Cardiac atrium fibroblast (primary cell): ENCODE measurements around the gene SHMT1. TPM values are rescaled to one million over a fixed set of nuclear protein-coding genes. Genes with fewer than 3 reads are reported as not detected.

ENCODE experiments used
- total RNA-seq: library from RNA; depleted of rRNA; stranded (reverse); fragments of >200 nt; gene quantifications from 2 replicates; pipeline ENCODE4 v1.2.3, GENCODE V29; 2015

Gene SHMT1
- total RNA-seq, result 8.1 and 10.3 TPM in 2 replicates

GRCh38 chr17:18363101-18364049 is at the start of gene SHMT1:
Gene SHMT1, minus strand, starts transcription at chr17:18363550. Its CDS starts 7,569 bp downstream, at chr17:18355981.

GRCh38 chr17:18377437-18378204 is 14.3 kb upstream of the SHMT1 start, which contains the start of gene EVPLL:
Gene EVPLL, plus strand, starts transcription at chr17:18377778. Its CDS starts 3,160 bp downstream, at chr17:18380938.

GRCh38 chr17:18314731-18315561 is 48.4 kb downstream of the SHMT1 start, which contains the start of the genes SMCR8 and TOP3A:
Gene SMCR8, plus strand, starts transcription at chr17:18315293. Its CDS starts 497 bp downstream, at chr17:18315790.
Gene TOP3A, minus strand, starts transcription at chr17:18314994. Its CDS starts 216 bp downstream, at chr17:18314778.

Other genes starting within 250 kb of the SHMT1 start
- 100 and 125 TPM in 2 replicates for gene ALKBH5, start 179.7 kb downstream of the SHMT1 start, total RNA-seq
- gene LLGL1, start 137.9 kb downstream of the SHMT1 start, total RNA-seq, result 39.2 and 43.4 TPM in 2 replicates
- gene FLII, start 104.8 kb downstream of the SHMT1 start, total RNA-seq, result 198 and 200 TPM in 2 replicates
- 8.1 and 21.5 TPM in 2 replicates for gene MIEF2, start 102.9 kb downstream of the SHMT1 start, total RNA-seq
- 24.0 and 35.0 TPM in 2 replicates for gene TOP3A, start 48.6 kb downstream of the SHMT1 start, total RNA-seq
- 7.0 and 12.2 TPM in 2 replicates for gene SMCR8, start 48.3 kb downstream of the SHMT1 start, total RNA-seq
- gene EVPLL, start 14.2 kb upstream of the SHMT1 start, total RNA-seq, result not detected in 2 replicates
- not detected in 2 replicates for gene LGALS9C, start 113.2 kb upstream of the SHMT1 start, total RNA-seq